ENCODE data around the gene ACSL1.
A peak's percentile ranks its signal among the peaks of the same experiment; 100 is the strongest.

ACSL1 gene

GRCh38 chr4:184808713-184809050, 17.1 kb downstream of the ACSL1 start:
- H3K27ac ChIP-seq, result peak overlapping the region; percentile 72
- no peak for TF ChIP-seq CTCF (conservative IDR thresholded peaks at IDR 0.05)

- peak overlapping the region; percentile 72 for H3K27ac ChIP-seq
- TF ChIP-seq CTCF (conservative IDR thresholded peaks at IDR 0.05), result no peak
Observed at GRCh38 chr4:184807797-184808712, 17.7 kb downstream of the ACSL1 start.

- TF ChIP-seq CTCF (conservative IDR thresholded peaks at IDR 0.05), result no peak
- peak overlapping the region; percentile 72 for H3K27ac ChIP-seq
Observed at GRCh38 chr4:184807256-184807655, 18.5 kb downstream of the ACSL1 start.

GRCh38 chr4:184806711-184807110, 19.1 kb downstream of the ACSL1 start:
- TF ChIP-seq CTCF (conservative IDR thresholded peaks at IDR 0.05), result no peak
- H3K27ac ChIP-seq, result peak overlapping the region; percentile 72

GRCh38 chr4:184806229-184806550, 19.6 kb downstream of the ACSL1 start:
- peak overlapping the region; percentile 72 for H3K27ac ChIP-seq
- no peak for TF ChIP-seq CTCF (conservative IDR thresholded peaks at IDR 0.05)

- peak overlapping the region; percentile 72 for H3K27ac ChIP-seq
- TF ChIP-seq CTCF (conservative IDR thresholded peaks at IDR 0.05), result no peak
Observed at GRCh38 chr4:184805462-184806228, 20.1 kb downstream of the ACSL1 start.

GRCh38 chr4:184804621-184805020, 21.1 kb downstream of the ACSL1 start:
- peak overlapping the region; percentile 72 for H3K27ac ChIP-seq
- TF ChIP-seq CTCF (conservative IDR thresholded peaks at IDR 0.05), result no peak

Data from VCaP (cell line).